ENCODE data around the gene TCEAL2.

The TCEAL2 gene

GRCh38 chrX:102154218-102154860 is 28.9 kb downstream of the TCEAL2 start:
- no peak for TF ChIP-seq POLR2AphosphoS5 (IDR thresholded peaks at IDR 0.05; ENCODE audit: low read depth, low read length)
- no peak for TF ChIP-seq POLR2A (IDR thresholded peaks at IDR 0.05; ENCODE audit: low read depth, low read length)
- no peak for TF ChIP-seq TAF1 (IDR thresholded peaks at IDR 0.05; ENCODE audit: borderline replicate concordance, low read depth, low read length)
- DNase-seq (ENCODE audit: insufficient read length) (no peak), FAIRE-seq (no peak)

GRCh38 chrX:102154900-102155805 is 29.7 kb downstream of the TCEAL2 start:
- TF ChIP-seq POLR2AphosphoS5 (IDR thresholded peaks at IDR 0.05; ENCODE audit: low read depth, low read length) = no peak
- TF ChIP-seq POLR2A (IDR thresholded peaks at IDR 0.05; ENCODE audit: low read depth, low read length) = no peak
- no peak for TF ChIP-seq TAF1 (IDR thresholded peaks at IDR 0.05; ENCODE audit: borderline replicate concordance, low read depth, low read length)
- DNase-seq (ENCODE audit: insufficient read length) = no peak
- no peak for FAIRE-seq

GRCh38 chrX:102155806-102156179 is 30.3 kb downstream of the TCEAL2 start, which contains the start of gene BEX5:
Gene BEX5, minus strand, starts transcription at chrX:102155977. Its CDS starts 1,712 bp downstream, at chrX:102154265.
- peak; percentile 81 for FAIRE-seq
- DNase-seq (ENCODE audit: insufficient read length) = no peak
- no peak for TF ChIP-seq POLR2A (IDR thresholded peaks at IDR 0.05; ENCODE audit: low read depth, low read length)
- TF ChIP-seq TAF1 (IDR thresholded peaks at IDR 0.05; ENCODE audit: borderline replicate concordance, low read depth, low read length) = no peak
- no peak for TF ChIP-seq POLR2AphosphoS5 (IDR thresholded peaks at IDR 0.05; ENCODE audit: low read depth, low read length)
